RWPE2 (cell line): ENCODE measurements around the gene WDR75.

Experiments
- ATAC-seq: fragments of 200-7000 bp; cut with Tn5 transposase; 3 replicates; pipeline ENCODE4 v1.9.1; 2021; ENCODE audit warnings: low read depth
- DNase-seq: peaks from one replicate; pipeline ENCODE4 v3.0.0-alpha.2; 2020; ENCODE audit warnings: low spot score
- H3K27ac ChIP-seq: fragments of 450-650 bp; 2 replicates; pipeline ENCODE4 v1.5.1; 2017; ENCODE audit warnings: mild to moderate bottlenecking; ENCODE audit not compliant: poor library complexity, severe bottlenecking
- H3K27me3 ChIP-seq: fragments of 250-450 bp; sonication (Bioruptor Pico); 2 replicates; pipeline ENCODE4 v1.5.1; 2021; ENCODE audit warnings: mild to moderate bottlenecking, moderate library complexity; ENCODE audit not compliant: insufficient read depth, poor library complexity, severe bottlenecking
- H3K36me3 ChIP-seq: fragments of 250-450 bp; sonication (Bioruptor Pico); 2 replicates; pipeline ENCODE4 v1.5.1; 2020; ENCODE audit warnings: low read depth, mild to moderate bottlenecking, moderate library complexity
- H3K4me1 ChIP-seq: fragments of 250-450 bp; sonication (Bioruptor Pico); 2 replicates; pipeline ENCODE4 v1.5.1; 2021; ENCODE audit warnings: mild to moderate bottlenecking, moderate library complexity; ENCODE audit not compliant: insufficient read depth, poor library complexity, severe bottlenecking
- H3K4me3 ChIP-seq: fragments of 250-450 bp; sonication (Bioruptor Pico); 2 replicates; pipeline ENCODE4 v1.5.1; 2021; ENCODE audit warnings: mild to moderate bottlenecking, moderate library complexity; ENCODE audit not compliant: severe bottlenecking
- H3K9me3 ChIP-seq: fragments of 250-450 bp; sonication (Bioruptor Pico); 2 replicates; pipeline ENCODE4 v1.5.1; 2021; ENCODE audit warnings: mild to moderate bottlenecking, moderate library complexity; ENCODE audit not compliant: severe bottlenecking
- TF ChIP-seq, protein P1 (sequence below): fragments of 450-650 bp; IDR thresholded peaks from one replicate; pipeline ENCODE4 v1.5.1; 2017; ENCODE audit warnings: mild to moderate bottlenecking, moderate library complexity; ENCODE audit not compliant: poor library complexity, severe bottlenecking

WDR75 gene

GRCh38 chr2:189512879-189513278 is 71.6 kb downstream of the WDR75 start:
- ATAC-seq, result no peak
- TF ChIP-seq, protein P1, sequence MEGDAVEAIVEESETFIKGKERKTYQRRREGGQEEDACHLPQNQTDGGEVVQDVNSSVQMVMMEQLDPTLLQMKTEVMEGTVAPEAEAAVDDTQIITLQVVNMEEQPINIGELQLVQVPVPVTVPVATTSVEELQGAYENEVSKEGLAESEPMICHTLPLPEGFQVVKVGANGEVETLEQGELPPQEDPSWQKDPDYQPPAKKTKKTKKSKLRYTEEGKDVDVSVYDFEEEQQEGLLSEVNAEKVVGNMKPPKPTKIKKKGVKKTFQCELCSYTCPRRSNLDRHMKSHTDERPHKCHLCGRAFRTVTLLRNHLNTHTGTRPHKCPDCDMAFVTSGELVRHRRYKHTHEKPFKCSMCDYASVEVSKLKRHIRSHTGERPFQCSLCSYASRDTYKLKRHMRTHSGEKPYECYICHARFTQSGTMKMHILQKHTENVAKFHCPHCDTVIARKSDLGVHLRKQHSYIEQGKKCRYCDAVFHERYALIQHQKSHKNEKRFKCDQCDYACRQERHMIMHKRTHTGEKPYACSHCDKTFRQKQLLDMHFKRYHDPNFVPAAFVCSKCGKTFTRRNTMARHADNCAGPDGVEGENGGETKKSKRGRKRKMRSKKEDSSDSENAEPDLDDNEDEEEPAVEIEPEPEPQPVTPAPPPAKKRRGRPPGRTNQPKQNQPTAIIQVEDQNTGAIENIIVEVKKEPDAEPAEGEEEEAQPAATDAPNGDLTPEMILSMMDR, result no peak
- Histone ChIP-seq H3K27me3 (no peaks in the 10 kb centered on the region), H3K36me3 (no peaks in the 10 kb centered on the region), H3K27ac (no peak overlapping the region), H3K9me3 (no peaks in the 10 kb centered on the region), H3K4me1 (no peaks in the 10 kb centered on the region), H3K4me3 (no peak overlapping the region)
- DNase-seq, result no peak

DNA sequence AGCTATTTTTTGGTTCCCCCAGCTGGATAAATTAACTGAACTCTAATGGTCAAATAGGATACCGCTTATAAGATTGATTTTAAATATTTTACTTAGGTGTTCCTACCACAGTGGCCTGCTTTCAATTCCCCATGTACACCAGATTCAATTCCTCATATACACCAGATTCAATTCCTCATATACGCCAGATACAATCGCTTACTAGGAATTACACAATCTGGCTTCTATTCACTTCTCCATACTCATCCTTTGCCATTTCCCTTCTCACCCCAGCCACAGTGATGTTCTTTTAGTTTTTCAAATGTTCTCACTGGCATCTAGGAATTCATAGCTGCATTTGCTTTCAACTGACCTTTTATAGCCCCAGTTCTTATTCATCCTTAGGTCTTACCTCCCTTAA is 72.8 kb downstream of the WDR75 start:
- no peaks in the 10 kb centered on the region for H3K9me3 ChIP-seq
- H3K36me3 ChIP-seq, result no peaks in the 10 kb centered on the region
- TF ChIP-seq, protein P1, result no peak
- no peak for ATAC-seq
- H3K27ac ChIP-seq, result no peak overlapping the region
- no peak overlapping the region for H3K4me3 ChIP-seq
- no peaks in the 10 kb centered on the region for H3K4me1 ChIP-seq
- no peak for DNase-seq
- no peaks in the 10 kb centered on the region for H3K27me3 ChIP-seq

DNA sequence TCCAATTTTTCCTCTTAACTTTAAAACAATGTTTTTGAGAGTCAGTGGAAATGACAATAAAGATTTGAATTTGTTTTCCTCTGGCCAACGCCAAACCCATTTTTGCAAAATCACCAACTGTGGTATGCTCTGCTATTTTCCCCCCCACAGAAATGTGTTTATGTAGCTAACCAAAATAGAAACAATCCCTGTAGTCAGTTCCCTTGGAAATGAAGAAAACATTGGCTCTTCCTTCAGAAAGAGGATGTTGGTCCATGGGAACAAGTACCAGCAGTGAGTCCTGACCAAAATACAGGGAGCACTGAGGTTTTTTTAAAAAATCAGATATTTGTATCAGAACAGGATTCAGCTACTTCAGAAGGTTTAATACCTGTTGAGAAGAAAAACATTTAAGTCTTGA is 74.0 kb downstream of the WDR75 start:
- H3K27me3 ChIP-seq, result no peaks in the 10 kb centered on the region
- ATAC-seq (no peak), DNase-seq (no peak)
- TF ChIP-seq, protein P1, result no peak
- H3K9me3 ChIP-seq, result no peaks in the 10 kb centered on the region
- H3K27ac ChIP-seq, result no peak overlapping the region
- H3K4me3 ChIP-seq, result no peak overlapping the region
- no peaks in the 10 kb centered on the region for H3K4me1 ChIP-seq
- H3K36me3 ChIP-seq, result no peaks in the 10 kb centered on the region

DNA sequence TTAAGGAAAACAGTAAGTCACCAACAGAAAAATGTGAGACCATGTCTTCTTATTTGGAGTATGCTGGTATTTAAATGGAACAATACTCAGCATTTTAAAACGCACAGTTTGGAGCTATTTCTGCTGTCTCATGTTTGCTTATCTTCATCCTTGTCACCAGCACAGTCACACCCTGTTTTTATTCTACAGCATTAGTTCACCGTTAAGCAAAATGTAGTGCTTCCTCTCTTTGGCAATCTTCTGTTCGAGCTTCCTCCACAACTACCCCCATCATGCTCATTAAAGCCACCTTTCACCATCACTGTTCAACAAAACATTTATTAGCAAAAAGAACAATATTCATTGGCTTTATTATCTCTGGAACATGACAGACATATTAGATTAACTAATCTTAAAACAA is 75.3 kb downstream of the WDR75 start:
- Histone ChIP-seq H3K9me3 (no peaks in the 10 kb centered on the region), H3K27me3 (no peaks in the 10 kb centered on the region), H3K4me3 (no peak overlapping the region), H3K36me3 (no peaks in the 10 kb centered on the region), H3K4me1 (no peaks in the 10 kb centered on the region), H3K27ac (no peak overlapping the region)
- no peak for DNase-seq
- TF ChIP-seq, protein P1, result no peak
- no peak for ATAC-seq

GRCh38 chr2:189517847-189518535 is 76.7 kb downstream of the WDR75 start:
- ATAC-seq, result no peak
- H3K27ac ChIP-seq, result no peak overlapping the region
- DNase-seq, result no peak

More at GRCh38 chr2:189517847-189518535, 76.7 kb downstream of the WDR75 start:
- H3K27me3 ChIP-seq, result no peaks in the 10 kb centered on the region
- no peaks in the 10 kb centered on the region for H3K9me3 ChIP-seq
- no peaks in the 10 kb centered on the region for H3K4me1 ChIP-seq
- no peaks in the 10 kb centered on the region for H3K36me3 ChIP-seq
- H3K4me3 ChIP-seq, result no peak overlapping the region
- TF ChIP-seq, protein P1, result no peak
